H9 (cell line): ENCODE results near the gene SLC35A3. TPM values are rescaled to one million over a fixed set of nuclear protein-coding genes. Genes with fewer than 3 reads are reported as not detected.
A peak's percentile ranks its signal among the peaks of the same experiment; 100 is the strongest.

Experiments
- DNase-seq: peaks from one replicate; pipeline ENCODE4 v3.0.0-alpha.2; 2017
- H2AFZ ChIP-seq: one replicate; pipeline ENCODE4 v1.6.1; 2013; ENCODE audit warnings: mild to moderate bottlenecking, low read length, control low read depth, moderate library complexity
- H2AK5ac ChIP-seq: 2 replicates; pipeline ENCODE4 v1.6.1; 2013; ENCODE audit warnings: low read length, control low read depth, mixed read lengths; ENCODE audit not compliant: insufficient read length
- H2BK120ac ChIP-seq: one replicate; pipeline ENCODE4 v1.6.1; 2013; ENCODE audit warnings: low read depth, mild to moderate bottlenecking, low read length, control low read depth, inconsistent platforms; ENCODE audit not compliant: poor library complexity, severe bottlenecking
- H2BK12ac ChIP-seq: 2 replicates; pipeline ENCODE4 v1.6.1; 2013; ENCODE audit warnings: low read length, control low read depth, mixed read lengths, low read depth; ENCODE audit not compliant: insufficient read length
- H2BK15ac ChIP-seq: 2 replicates; pipeline ENCODE4 v1.6.1; 2013; ENCODE audit warnings: low read depth, low read length, control low read depth
- H2BK20ac ChIP-seq: one replicate; pipeline ENCODE4 v1.6.1; 2013; ENCODE audit warnings: low read depth, mild to moderate bottlenecking, low read length, control low read depth, inconsistent platforms; ENCODE audit not compliant: poor library complexity, severe bottlenecking
- H2BK5ac ChIP-seq: 2 replicates; pipeline ENCODE4 v1.6.1; 2013; ENCODE audit warnings: low read length, control low read depth, mixed read lengths; ENCODE audit not compliant: insufficient read length
- H3K14ac ChIP-seq: 2 replicates; pipeline ENCODE4 v1.6.1; 2013; ENCODE audit warnings: low read length, control low read depth; ENCODE audit not compliant: insufficient read depth
- H3K18ac ChIP-seq: 2 replicates; pipeline ENCODE4 v1.6.1; 2013; ENCODE audit warnings: low read depth, mild to moderate bottlenecking, mixed read lengths, low read length, control low read depth; ENCODE audit not compliant: insufficient read length
- H3K23ac ChIP-seq: 2 replicates; pipeline ENCODE4 v1.6.1; 2013; ENCODE audit warnings: low read length, control low read depth, mixed read lengths, low read depth; ENCODE audit not compliant: insufficient read length
- H3K23me2 ChIP-seq: 2 replicates; pipeline ENCODE4 v1.6.1; 2013; ENCODE audit warnings: low read depth, mild to moderate bottlenecking, mixed read lengths, low read length, control low read depth; ENCODE audit not compliant: insufficient read length, poor library complexity, severe bottlenecking
- H3K27ac ChIP-seq: 2 replicates; pipeline ENCODE4 v1.5.1; 2013; ENCODE audit warnings: low read length, control low read depth, mixed read lengths, low read depth; ENCODE audit not compliant: insufficient read length
- H3K27me3 ChIP-seq: 2 replicates; pipeline ENCODE4 v1.6.1; 2013; ENCODE audit warnings: low read length, control low read depth, inconsistent platforms; ENCODE audit not compliant: insufficient read depth
- H3K4ac ChIP-seq: 2 replicates; pipeline ENCODE4 v1.6.1; 2013; ENCODE audit warnings: low read depth, mild to moderate bottlenecking, control low read depth, inconsistent platforms, low read length, moderate library complexity
- H3K4me1 ChIP-seq: 2 replicates; pipeline ENCODE4 v1.6.1; 2013; ENCODE audit warnings: low read length, control low read depth, inconsistent platforms; ENCODE audit not compliant: insufficient read depth
- H3K4me2 ChIP-seq: 2 replicates; pipeline ENCODE4 v1.6.1; 2013; ENCODE audit warnings: low read length, control low read depth, mixed read lengths; ENCODE audit not compliant: insufficient read length, insufficient read depth
- H3K56ac ChIP-seq: 2 replicates; pipeline ENCODE4 v1.6.1; 2013; ENCODE audit warnings: low read depth, mild to moderate bottlenecking, mixed read lengths, low read length, control low read depth; ENCODE audit not compliant: insufficient read length
- H3K79me1 ChIP-seq: 2 replicates; pipeline ENCODE4 v1.6.1; 2013; ENCODE audit warnings: low read depth, mild to moderate bottlenecking, moderate library complexity, low read length, control low read depth, inconsistent platforms; ENCODE audit not compliant: insufficient read depth, poor library complexity, severe bottlenecking
- H3K79me2 ChIP-seq: 2 replicates; pipeline ENCODE4 v1.6.1; 2013; ENCODE audit warnings: low read length, control low read depth, inconsistent platforms; ENCODE audit not compliant: insufficient read depth
- H3K9ac ChIP-seq: 2 replicates; pipeline ENCODE4 v1.6.1; 2013; ENCODE audit warnings: low read length, control low read depth, mixed read lengths; ENCODE audit not compliant: insufficient read length; ENCODE audit errors: extremely low read depth
- H3K9me3 ChIP-seq: one replicate; pipeline ENCODE4 v1.6.1; 2013; ENCODE audit warnings: low read depth, low read length, inconsistent platforms; ENCODE audit not compliant: control insufficient read depth
- H3T11ph ChIP-seq: one replicate; pipeline ENCODE4 v1.6.1; 2013; ENCODE audit warnings: mild to moderate bottlenecking, low read length, control low read depth, inconsistent platforms
- H4K20me1 ChIP-seq: one replicate; pipeline ENCODE4 v1.6.1; 2013; ENCODE audit not compliant: control insufficient read depth, insufficient read length, insufficient read depth
- H4K5ac ChIP-seq: 2 replicates; pipeline ENCODE4 v1.6.1; 2013; ENCODE audit warnings: low read depth, mild to moderate bottlenecking, mixed read lengths, low read length, control low read depth; ENCODE audit not compliant: insufficient read length
- H4K8ac ChIP-seq: replicated peaks from 2 replicates; pipeline ENCODE4 v1.6.1; 2013; ENCODE audit warnings: low read length, control low read depth, mixed read lengths, low read depth; ENCODE audit not compliant: insufficient read length
- H4K91ac ChIP-seq: 2 replicates; pipeline ENCODE4 v1.6.1; 2013; ENCODE audit warnings: low read depth, mild to moderate bottlenecking, moderate library complexity, mixed read lengths, low read length, control low read depth; ENCODE audit not compliant: insufficient read length
- H3K27ac Mint-ChIP-seq, 3 experiments: 2 replicates in 2 of 3; 3 replicates in 1 of 3; pipeline ENCODE4 v1.8.0; 2020 to 2021; ENCODE audit warnings: mixed read lengths in 3 of 3, mild to moderate bottlenecking in 1 of 3, moderate library complexity in 1 of 3
- H3K27me3 Mint-ChIP-seq: 2 replicates; pipeline ENCODE4 v1.8.0; 2021; ENCODE audit warnings: low read depth, mild to moderate bottlenecking, moderate library complexity, mixed read lengths
- H3K36me3 Mint-ChIP-seq, 3 experiments: 2 replicates in 2 of 3; 3 replicates in 1 of 3; pipeline ENCODE4 v1.8.0; 2020 to 2021; ENCODE audit warnings: low read depth in 3 of 3, mixed read lengths in 3 of 3; ENCODE audit not compliant: insufficient read depth in 1 of 3
- H3K4me1 Mint-ChIP-seq, 2 experiments: 2 replicates each; pipeline ENCODE4 v1.8.0; 2020; ENCODE audit warnings: mixed read lengths in 2 of 2
- H3K4me3 Mint-ChIP-seq, 2 experiments: 2 replicates in 1 of 2; 3 replicates in 1 of 2; pipeline ENCODE4 v1.8.0; 2020 to 2021; ENCODE audit warnings: mild to moderate bottlenecking in 2 of 2, mixed read lengths in 2 of 2, moderate library complexity in 1 of 2
- H3K9me3 Mint-ChIP-seq, 2 experiments: 2 replicates in 1 of 2; 3 replicates in 1 of 2; pipeline ENCODE4 v1.8.0; 2020; ENCODE audit warnings: mild to moderate bottlenecking in 2 of 2, mixed read lengths in 2 of 2, moderate library complexity in 1 of 2
- WGBS: extraction: QIAGEN DNeasy Blood & Tissue Kit; methylation state at CpG from one replicate; pipeline ENCODE4 v1.1.7; 2013; ENCODE audit warnings: missing lambda C conversion rate, low lambda C conversion rate, mixed read lengths; ENCODE audit not compliant: insufficient read length; ENCODE audit errors: extremely low coverage; 5-methylcytosine and 5-hydroxymethylcytosine counted together
- total RNA-seq: library from RNA; stranded (reverse); gene quantifications from 2 replicates; pipeline ENCODE4 v1.2.1, GENCODE V29; 2021
- TF ChIP-seq, protein P1 (sequence below): fragments of 200-600 bp; sonication (generic); conservative IDR thresholded peaks from 3 replicates; pipeline ENCODE4 v1.8.0; 2021; ENCODE audit warnings: antibody characterized with exemption, mild to moderate bottlenecking

The SLC35A3 gene
- total RNA-seq, 1 experiment from 2014 or later, result 15.1 TPM

DNA sequence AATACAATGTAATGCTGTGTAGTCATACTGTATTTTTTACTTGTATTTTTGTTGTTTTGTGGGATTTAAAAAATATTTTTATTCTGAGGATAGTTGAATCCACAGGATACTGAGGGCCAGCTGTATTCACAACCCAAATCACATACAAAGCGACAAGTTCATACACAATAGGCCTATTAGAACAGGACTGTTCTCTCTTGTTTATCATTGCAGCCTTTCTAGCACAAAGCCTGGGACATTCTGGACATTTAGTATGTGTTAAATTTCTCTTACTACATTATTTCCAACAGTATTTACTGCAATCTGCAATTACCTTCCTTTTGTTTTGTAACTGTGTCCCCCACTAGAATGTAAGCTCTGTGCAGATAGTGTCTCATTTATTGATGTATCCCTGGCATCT is 65.4 kb downstream of the SLC35A3 start:
- DNase-seq, result no peak
- H3K27ac ChIP-seq, result no peak overlapping the region
- WGBS, result no CpG with 5 or more reads among the region's 1 CpG
- H4K20me1 ChIP-seq, result no peaks in the 10 kb centered on the region
- H4K8ac ChIP-seq, result no peak overlapping the region
- no peak overlapping the region for H2BK15ac ChIP-seq
- H3K18ac ChIP-seq, result no peak overlapping the region
- Mint-ChIP-seq H3K36me3 (peaks cover 2 to 9% (median 5%) of the 10 kb centered on the region in 3 experiments; a peak in 6 of 7 replicates), H3K27ac (peak overlapping the region in 1 of 3 experiments; percentile 36; a peak in 1 of 7 replicates), H3K4me1 (peaks cover 16 to 26% of the 10 kb centered on the region in 2 experiments), H3K9me3 (no peaks in the 10 kb centered on the region; a peak in 1 of 5 replicates), H3K27me3 (no peaks in the 10 kb centered on the region), H3K4me3 (peak overlapping the region in 1 of 2 experiments; percentile 60; a peak in 1 of 5 replicates)
- H2BK5ac ChIP-seq, result no peak overlapping the region
- no peak overlapping the region for H3T11ph ChIP-seq
- H3K14ac ChIP-seq, result no peak overlapping the region
- no peak overlapping the region for H3K4ac ChIP-seq
- H2BK20ac ChIP-seq, result no peak overlapping the region
- peaks cover 11% of the 10 kb centered on the region; the same call in 1 of the 2 replicates for H3K79me2 ChIP-seq
- H2AFZ ChIP-seq, result no peak overlapping the region
- no peak overlapping the region for H4K91ac ChIP-seq
- no peak overlapping the region for H3K56ac ChIP-seq
- no peaks in the 10 kb centered on the region; the same call in none of the 2 replicates for H3K4me1 ChIP-seq
- no peak overlapping the region for H2BK12ac ChIP-seq
- no peak overlapping the region for H3K23ac ChIP-seq
- H3K27me3 ChIP-seq, result no peaks in the 10 kb centered on the region
- TF ChIP-seq, protein P1, sequence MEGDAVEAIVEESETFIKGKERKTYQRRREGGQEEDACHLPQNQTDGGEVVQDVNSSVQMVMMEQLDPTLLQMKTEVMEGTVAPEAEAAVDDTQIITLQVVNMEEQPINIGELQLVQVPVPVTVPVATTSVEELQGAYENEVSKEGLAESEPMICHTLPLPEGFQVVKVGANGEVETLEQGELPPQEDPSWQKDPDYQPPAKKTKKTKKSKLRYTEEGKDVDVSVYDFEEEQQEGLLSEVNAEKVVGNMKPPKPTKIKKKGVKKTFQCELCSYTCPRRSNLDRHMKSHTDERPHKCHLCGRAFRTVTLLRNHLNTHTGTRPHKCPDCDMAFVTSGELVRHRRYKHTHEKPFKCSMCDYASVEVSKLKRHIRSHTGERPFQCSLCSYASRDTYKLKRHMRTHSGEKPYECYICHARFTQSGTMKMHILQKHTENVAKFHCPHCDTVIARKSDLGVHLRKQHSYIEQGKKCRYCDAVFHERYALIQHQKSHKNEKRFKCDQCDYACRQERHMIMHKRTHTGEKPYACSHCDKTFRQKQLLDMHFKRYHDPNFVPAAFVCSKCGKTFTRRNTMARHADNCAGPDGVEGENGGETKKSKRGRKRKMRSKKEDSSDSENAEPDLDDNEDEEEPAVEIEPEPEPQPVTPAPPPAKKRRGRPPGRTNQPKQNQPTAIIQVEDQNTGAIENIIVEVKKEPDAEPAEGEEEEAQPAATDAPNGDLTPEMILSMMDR, result no peak
- H3K9me3 ChIP-seq, result no peaks in the 10 kb centered on the region
- no peak overlapping the region for H3K4me2 ChIP-seq
- H2BK120ac ChIP-seq, result no peak overlapping the region
- H4K5ac ChIP-seq, result no peak overlapping the region
- no peak overlapping the region for H2AK5ac ChIP-seq
- H3K23me2 ChIP-seq, result peaks cover 5% of the 10 kb centered on the region
- H3K9ac ChIP-seq, result no peak overlapping the region
- no peaks in the 10 kb centered on the region for H3K79me1 ChIP-seq
